Measurements from ENCODE around the gene DOCK1.

DOCK1 gene

DNA sequence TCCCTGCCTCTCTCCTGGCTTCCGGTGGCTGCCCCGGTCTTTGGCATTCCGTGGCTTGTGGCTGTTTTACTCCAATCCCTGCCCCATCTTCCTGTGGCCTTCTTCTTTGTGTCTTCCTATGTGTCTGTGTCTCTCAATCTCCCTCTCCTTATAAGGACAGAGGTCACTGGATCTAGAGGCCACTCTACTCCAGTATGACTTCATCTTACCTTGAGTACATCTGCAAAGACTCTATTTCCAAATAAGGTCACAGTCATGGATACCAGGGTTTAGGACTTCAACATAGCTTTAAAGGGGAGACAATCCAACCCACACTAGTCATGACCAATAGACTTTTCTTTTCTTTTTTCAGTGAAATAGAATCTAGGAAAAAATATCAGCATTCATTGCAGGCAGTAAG, 444.5 kb downstream of the DOCK1 start:
- TF ChIP-seq, protein P1, sequence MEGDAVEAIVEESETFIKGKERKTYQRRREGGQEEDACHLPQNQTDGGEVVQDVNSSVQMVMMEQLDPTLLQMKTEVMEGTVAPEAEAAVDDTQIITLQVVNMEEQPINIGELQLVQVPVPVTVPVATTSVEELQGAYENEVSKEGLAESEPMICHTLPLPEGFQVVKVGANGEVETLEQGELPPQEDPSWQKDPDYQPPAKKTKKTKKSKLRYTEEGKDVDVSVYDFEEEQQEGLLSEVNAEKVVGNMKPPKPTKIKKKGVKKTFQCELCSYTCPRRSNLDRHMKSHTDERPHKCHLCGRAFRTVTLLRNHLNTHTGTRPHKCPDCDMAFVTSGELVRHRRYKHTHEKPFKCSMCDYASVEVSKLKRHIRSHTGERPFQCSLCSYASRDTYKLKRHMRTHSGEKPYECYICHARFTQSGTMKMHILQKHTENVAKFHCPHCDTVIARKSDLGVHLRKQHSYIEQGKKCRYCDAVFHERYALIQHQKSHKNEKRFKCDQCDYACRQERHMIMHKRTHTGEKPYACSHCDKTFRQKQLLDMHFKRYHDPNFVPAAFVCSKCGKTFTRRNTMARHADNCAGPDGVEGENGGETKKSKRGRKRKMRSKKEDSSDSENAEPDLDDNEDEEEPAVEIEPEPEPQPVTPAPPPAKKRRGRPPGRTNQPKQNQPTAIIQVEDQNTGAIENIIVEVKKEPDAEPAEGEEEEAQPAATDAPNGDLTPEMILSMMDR (IDR thresholded peaks at IDR 0.05; ENCODE audit: low read depth, low read length), result no peak
- H3K4me3 ChIP-seq (replicated peaks in 1 of 2; ENCODE audit: low read depth in 2 of 2, low read length in 2 of 2), result no peak overlapping the region
- DNase-seq (ENCODE audit: low read depth in 2 of 2), result peak in 1 of 2 donors; percentile 39

DNA sequence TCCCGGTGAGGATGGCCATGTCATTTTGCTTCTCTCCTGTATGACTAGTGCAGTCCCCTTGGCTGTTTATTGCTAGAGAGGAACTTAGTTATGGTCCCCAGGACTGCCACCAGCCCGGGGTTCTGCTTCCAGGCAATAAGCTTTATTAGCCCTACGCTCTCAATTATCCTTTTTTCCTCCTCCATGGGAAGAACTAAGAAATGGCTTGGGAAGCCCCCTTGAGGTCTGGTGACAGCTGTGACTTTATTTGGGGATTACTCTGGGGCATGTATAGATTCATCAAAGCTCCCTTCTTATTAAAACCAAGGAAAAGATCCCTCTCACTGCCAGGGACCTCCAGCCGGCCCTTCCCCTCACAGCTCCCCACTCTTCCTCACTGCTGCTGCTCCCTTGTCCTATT, 446.3 kb downstream of the DOCK1 start:
- TF ChIP-seq, protein P1 (IDR thresholded peaks at IDR 0.05; ENCODE audit: low read depth, low read length), result no peak
- no peak overlapping the region for H3K4me3 ChIP-seq (replicated peaks in 1 of 2; ENCODE audit: low read depth in 2 of 2, low read length in 2 of 2)
- DNase-seq (ENCODE audit: low read depth in 2 of 2), result no peak

GRCh38 chr10:127353544-127353943, 448.3 kb downstream of the DOCK1 start:
- DNase-seq (ENCODE audit: low read depth in 2 of 2), result no peak
- TF ChIP-seq, protein P1 (IDR thresholded peaks at IDR 0.05; ENCODE audit: low read depth, low read length), result no peak
- no peak overlapping the region for H3K4me3 ChIP-seq (replicated peaks in 1 of 2; ENCODE audit: low read depth in 2 of 2, low read length in 2 of 2)

DNA sequence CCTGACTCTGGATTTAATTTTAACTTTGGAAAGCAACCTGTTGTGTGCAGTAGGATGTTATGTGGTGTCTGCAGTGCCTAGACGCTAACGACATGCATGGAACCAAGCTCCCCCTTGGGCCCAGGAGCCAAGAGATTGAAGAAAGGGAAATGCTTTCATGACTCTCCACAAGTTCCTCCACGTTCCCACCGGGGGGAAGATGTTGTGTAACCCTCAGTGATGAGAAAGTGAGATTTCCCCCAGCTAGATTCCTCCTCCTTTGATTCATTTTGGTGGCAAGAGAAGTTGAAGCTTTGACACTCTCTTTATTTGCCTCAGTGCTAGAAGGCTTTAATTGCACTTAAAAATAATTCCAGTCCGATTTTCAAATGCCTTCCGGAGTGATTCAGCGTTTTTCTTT, 449.0 kb downstream of the DOCK1 start:
- peak; percentile 9 to 30 for DNase-seq (ENCODE audit: low read depth in 2 of 2)
- TF ChIP-seq, protein P1 (IDR thresholded peaks at IDR 0.05; ENCODE audit: low read depth, low read length), result no peak
- H3K4me3 ChIP-seq (replicated peaks in 1 of 2; ENCODE audit: low read depth in 2 of 2, low read length in 2 of 2), result no peak overlapping the region

GRCh38 chr10:127354992-127355391, 449.8 kb downstream of the DOCK1 start:
- H3K4me3 ChIP-seq (replicated peaks in 1 of 2; ENCODE audit: low read depth in 2 of 2, low read length in 2 of 2), result no peak overlapping the region
- TF ChIP-seq, protein P1 (IDR thresholded peaks at IDR 0.05; ENCODE audit: low read depth, low read length), result peak; percentile 67
- DNase-seq (ENCODE audit: low read depth in 2 of 2), result peak; percentile 4 to 26

DNA sequence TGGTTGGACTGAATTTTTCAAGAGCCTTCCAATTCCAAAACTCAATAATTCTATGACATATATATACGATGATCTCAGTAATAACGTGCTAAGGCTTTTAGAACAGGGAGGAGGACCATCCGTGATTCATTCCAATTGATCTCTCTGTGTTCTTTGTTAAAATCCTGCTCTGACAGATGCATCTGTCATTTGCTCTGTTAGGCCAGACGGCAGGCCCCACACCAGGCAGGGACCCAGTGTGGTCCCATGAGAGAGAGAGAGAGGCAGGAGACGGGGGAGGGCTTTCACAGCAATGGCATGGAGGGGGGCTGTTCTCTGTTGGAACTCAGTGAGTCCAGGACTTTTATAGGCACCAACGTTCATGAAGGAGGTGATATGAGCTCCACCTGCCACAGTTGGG, 451.1 kb downstream of the DOCK1 start:
- no peak for DNase-seq (ENCODE audit: low read depth in 2 of 2)
- TF ChIP-seq, protein P1 (IDR thresholded peaks at IDR 0.05; ENCODE audit: low read depth, low read length), result no peak
- no peak overlapping the region for H3K4me3 ChIP-seq (replicated peaks in 1 of 2; ENCODE audit: low read depth in 2 of 2, low read length in 2 of 2)

DNA sequence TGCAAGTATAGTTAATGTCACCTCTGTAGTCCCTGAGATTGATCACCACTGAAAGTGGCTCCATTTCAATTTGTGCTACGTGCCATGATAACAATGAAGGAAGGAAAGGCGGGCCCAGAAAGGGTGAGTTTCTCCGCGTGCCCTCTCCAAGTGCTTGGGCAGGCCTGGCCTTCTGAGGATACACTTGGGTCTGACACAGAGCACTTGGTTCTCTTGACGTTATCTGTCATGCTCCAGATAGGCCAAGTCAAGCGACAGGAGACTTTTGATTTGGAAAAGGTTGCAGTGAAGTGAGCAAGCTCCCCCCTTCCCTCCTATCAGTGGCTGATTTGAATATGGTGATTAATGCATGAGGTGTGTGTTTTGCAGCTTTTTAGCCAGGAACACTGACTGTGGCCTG, 452.0 kb downstream of the DOCK1 start:
- no peak for DNase-seq (ENCODE audit: low read depth in 2 of 2)
- TF ChIP-seq, protein P1 (IDR thresholded peaks at IDR 0.05; ENCODE audit: low read depth, low read length), result no peak

More for the DNA sequence above, 452.0 kb downstream of the DOCK1 start:
- no peak overlapping the region for H3K4me3 ChIP-seq (replicated peaks in 1 of 2; ENCODE audit: low read depth in 2 of 2, low read length in 2 of 2)
